Endothelial cell of umbilical vein (primary cell): ENCODE results near the gene PDCD1LG2.

Experiments
- CTCF ChIP-seq, 2 donors: IDR thresholded peaks; 1 replicate in 1 of 2; 2 replicates in 1 of 2; pipeline ENCODE4 v1.5.1; 2011; ENCODE audit warnings: low read length in 2 of 2, mild to moderate bottlenecking in 2 of 2, moderate library complexity in 2 of 2, control low read depth in 1 of 2, inconsistent platforms in 1 of 2, low read depth in 1 of 2; ENCODE audit not compliant: insufficient read depth in 1 of 2; ENCODE audit errors: extremely low read depth in 1 of 2
- FOS ChIP-seq: IDR thresholded peaks from 2 replicates; pipeline ENCODE4 v1.6.1; 2011; ENCODE audit warnings: mild to moderate bottlenecking, low read length, moderate library complexity, borderline replicate concordance; ENCODE audit not compliant: insufficient read depth
- JUN ChIP-seq: IDR thresholded peaks from 2 replicates; pipeline ENCODE4 v1.6.1; 2011; ENCODE audit warnings: borderline replicate concordance, low read depth; ENCODE audit not compliant: insufficient read length, insufficient read depth
- POLR2A ChIP-seq: IDR thresholded peaks from 2 replicates; pipeline ENCODE4 v1.6.1; 2012; ENCODE audit warnings: low read depth, mild to moderate bottlenecking, control low read depth, low read length

- no peak for TF ChIP-seq JUN
- no peak for TF ChIP-seq FOS
- no peak for TF ChIP-seq CTCF (IDR thresholded peaks at IDR 0.05; ENCODE audit: extremely low read depth in 1 of 2, insufficient read depth in 1 of 2, low read depth in 1 of 2, low read length in 2 of 2)
- no peak for TF ChIP-seq POLR2A
These were observed 59.1 kb downstream of the PDCD1LG2 start for GRCh38 chr9:5569409-5569808.
